Keratinocyte (primary cell): ENCODE measurements around the gene KREMEN2. TPM values are rescaled to one million over a fixed set of nuclear protein-coding genes. Genes with fewer than 3 reads are reported as not detected.
A peak's percentile ranks its signal among the peaks of the same experiment; 100 is the strongest.

Experiments used
- DNase-seq: peaks from one replicate; pipeline ENCODE4 v3.0.0-alpha.2; 2011; ENCODE audit warnings: low read depth, missing footprints, low spot score
- FAIRE-seq: peaks from 2 replicates; lab custom pipeline; 2011; peaks lifted over from hg19 to GRCh38; lab: Jason Lieb, UNC
- H2AFZ ChIP-seq: 2 replicates; pipeline ENCODE4 v1.6.0; 2012; ENCODE audit warnings: low read length, control low read depth, inconsistent platforms; ENCODE audit not compliant: control insufficient read depth
- H3K27ac ChIP-seq: 2 replicates; pipeline ENCODE4 v1.5.1; 2011; ENCODE audit warnings: low read length; ENCODE audit not compliant: control insufficient read depth, insufficient read depth
- H3K27me3 ChIP-seq: 3 replicates; pipeline ENCODE4 v1.6.0; 2011; ENCODE audit warnings: low read length; ENCODE audit not compliant: control insufficient read depth, insufficient read depth; ENCODE audit errors: extremely low read depth
- H3K36me3 ChIP-seq, 2 experiments: 2 replicates in 1 of 2; 3 replicates in 1 of 2; pipeline ENCODE4 v1.5.1; 2011; ENCODE audit warnings: low read length in 2 of 2, mild to moderate bottlenecking in 1 of 2; ENCODE audit not compliant: control insufficient read depth in 2 of 2, insufficient read depth in 2 of 2; ENCODE audit errors: extremely low read depth in 1 of 2
- H3K4me1 ChIP-seq: 3 replicates; pipeline ENCODE4 v1.5.1; 2011; ENCODE audit warnings: low read length; ENCODE audit not compliant: control insufficient read depth, insufficient read depth; ENCODE audit errors: extremely low read depth
- H3K4me2 ChIP-seq: 3 replicates; pipeline ENCODE4 v1.6.0; 2011; ENCODE audit warnings: low read depth, low read length; ENCODE audit not compliant: control insufficient read depth, insufficient read depth; ENCODE audit errors: extremely low read depth
- H3K4me3 ChIP-seq, 3 experiments: fragments of 200-600 bp in 1 of 3; sonication (generic) in 1 of 3; 2 replicates in 2 of 3; 3 replicates in 1 of 3; pipeline ENCODE4 v1.5.1; 2011 to 2016; ENCODE audit warnings: low read length in 3 of 3, mild to moderate bottlenecking in 3 of 3, control low read depth in 2 of 3, inconsistent platforms in 1 of 3, low read depth in 1 of 3, mixed read lengths in 1 of 3, mixed run types in 1 of 3, moderate library complexity in 1 of 3; ENCODE audit not compliant: control insufficient read depth in 2 of 3, insufficient read depth in 2 of 3; ENCODE audit errors: extremely low read depth in 1 of 3
- H3K79me2 ChIP-seq: 2 replicates; pipeline ENCODE4 v1.6.0; 2012; ENCODE audit warnings: low read length; ENCODE audit not compliant: control insufficient read depth, insufficient read depth
- H3K9ac ChIP-seq: 3 replicates; pipeline ENCODE4 v1.6.0; 2011; ENCODE audit warnings: low read length; ENCODE audit not compliant: control insufficient read depth, insufficient read depth; ENCODE audit errors: extremely low read depth
- H3K9me1 ChIP-seq: 3 replicates; pipeline ENCODE4 v1.6.0; 2011; ENCODE audit warnings: low read length; ENCODE audit not compliant: control insufficient read depth, insufficient read depth; ENCODE audit errors: extremely low read depth
- H3K9me3 ChIP-seq: 2 replicates; pipeline ENCODE4 v1.5.1; 2012; ENCODE audit warnings: low read depth, low read length; ENCODE audit not compliant: control insufficient read depth
- H4K20me1 ChIP-seq: 3 replicates; pipeline ENCODE4 v1.6.0; 2011; ENCODE audit warnings: low read length; ENCODE audit not compliant: control insufficient read depth, insufficient read depth; ENCODE audit errors: extremely low read depth
- CTCF ChIP-seq, 3 experiments: IDR thresholded peaks in 1 of 3; conservative IDR thresholded peaks in 1 of 3; optimal IDR thresholded peaks in 1 of 3; 2 replicates in 2 of 3; 3 replicates in 1 of 3; pipeline versions ENCODE3 to v1.5.1; 2011; ENCODE audit warnings: low read length in 3 of 3, mild to moderate bottlenecking in 3 of 3, moderate library complexity in 2 of 3, control low read depth in 1 of 3, inconsistent platforms in 1 of 3; ENCODE audit not compliant: insufficient read depth in 2 of 3; ENCODE audit errors: extremely low read depth in 1 of 3
- EZH2 ChIP-seq: IDR thresholded peaks from one replicate; pipeline ENCODE4 v1.6.1; 2012; ENCODE audit warnings: inconsistent platforms, mild to moderate bottlenecking, low read length, moderate library complexity
- dilution Hi-C: fragments of 300-500 bp; cut with MboI; formaldehyde crosslinking; loops from one replicate; pipeline ENCODE4 v1.7.0; 2020; ENCODE audit warnings: low sequenced_read_pairs; ENCODE audit not compliant: extremely low pct_ligation_motif_present
- polyA plus RNA-seq, 5 experiments: library from polyadenylated mRNA; depleted of rRNA in 3 of 5; stranded (reverse) in 3 of 5; stranded (forward) in 1 of 5; unstranded in 1 of 5; fragments of >200 nt; gene quantifications; 1 replicate in 1 of 5; 2 replicates in 3 of 5; 3 replicates in 1 of 5; pipeline versions ENCODE4 v1.2.1 to v1.2.3, GENCODE V29; 2011 to 2012; ENCODE audit warnings: missing spikeins in 2 of 5, low read depth in 1 of 5, low replicate concordance in 1 of 5

KREMEN2 gene
- polyA plus RNA-seq, 1 donor (not counting 4 experiments of a cell fraction or from before 2014, with no cell fraction given) = 3.3 TPM

- Histone ChIP-seq H3K27ac (peak overlapping the region; percentile 45), H2AFZ (peak overlapping the region; percentile 33), H3K9me1 (peaks cover 2% of the 10 kb centered on the region), H3K9me3 (no peaks in the 10 kb centered on the region), H3K27me3 (no peaks in the 10 kb centered on the region), H3K36me3 (peaks cover 0 to 15% of the 10 kb centered on the region in 2 experiments), H4K20me1 (peaks cover 9% of the 10 kb centered on the region), H3K4me2 (peak overlapping the region; percentile 85), H3K4me3 (peak overlapping the region; percentile 70 to 78 (median 72)), H3K9ac (peak overlapping the region; percentile 70), H3K79me2 (peaks cover 11% of the 10 kb centered on the region), H3K4me1 (peaks cover 18% of the 10 kb centered on the region)
- peak; percentile 39 to 80 (median 59) for TF ChIP-seq CTCF (optimal IDR thresholded peaks at IDR 0.05 in 1 of 3, IDR thresholded peaks at IDR 0.05 in 1 of 3, conservative IDR thresholded peaks at IDR 0.05 in 1 of 3; ENCODE audit: extremely low read depth in 1 of 3, insufficient read depth in 2 of 3, low read length in 3 of 3)
- no peak for TF ChIP-seq EZH2
- no peak for DNase-seq
- FAIRE-seq = no peak
- dilution Hi-C loops = no loop called here
Measured at GRCh38 chr16:2969545-2970521, 5.8 kb downstream of the KREMEN2 start.

GRCh38 chr16:2970563-2970962 is 6.5 kb downstream of the KREMEN2 start:
- H3K4me1 ChIP-seq = peaks cover 18% of the 10 kb centered on the region
- H3K9me1 ChIP-seq = peaks cover 2% of the 10 kb centered on the region
- H3K27ac ChIP-seq = peak overlapping the region; percentile 45
- peak overlapping the region; percentile 70 to 78 (median 72) for H3K4me3 ChIP-seq
- H3K4me2 ChIP-seq = peak overlapping the region; percentile 85
- FAIRE-seq = no peak
- dilution Hi-C loops = no loop called here
- TF ChIP-seq EZH2 = no peak
- TF ChIP-seq CTCF (optimal IDR thresholded peaks at IDR 0.05 in 1 of 3, IDR thresholded peaks at IDR 0.05 in 1 of 3, conservative IDR thresholded peaks at IDR 0.05 in 1 of 3; ENCODE audit: extremely low read depth in 1 of 3, insufficient read depth in 2 of 3, low read length in 3 of 3) = no peak
- H3K27me3 ChIP-seq = no peaks in the 10 kb centered on the region
- H3K9ac ChIP-seq = peak overlapping the region; percentile 70
- H3K79me2 ChIP-seq = peaks cover 11% of the 10 kb centered on the region
- peaks cover 1 to 17% of the 10 kb centered on the region in 2 experiments for H3K36me3 ChIP-seq
- DNase-seq = no peak
- peaks cover 9% of the 10 kb centered on the region for H4K20me1 ChIP-seq
- no peaks in the 10 kb centered on the region for H3K9me3 ChIP-seq
- H2AFZ ChIP-seq = no peak overlapping the region
